ENCODE measurements around the gene MINDY4. TPM values are rescaled to one million over a fixed set of nuclear protein-coding genes. Genes with fewer than 3 reads are reported as not detected.

MINDY4 gene
- total RNA-seq, 1 donor from 2014 or later, result 4.1 TPM

DNA sequence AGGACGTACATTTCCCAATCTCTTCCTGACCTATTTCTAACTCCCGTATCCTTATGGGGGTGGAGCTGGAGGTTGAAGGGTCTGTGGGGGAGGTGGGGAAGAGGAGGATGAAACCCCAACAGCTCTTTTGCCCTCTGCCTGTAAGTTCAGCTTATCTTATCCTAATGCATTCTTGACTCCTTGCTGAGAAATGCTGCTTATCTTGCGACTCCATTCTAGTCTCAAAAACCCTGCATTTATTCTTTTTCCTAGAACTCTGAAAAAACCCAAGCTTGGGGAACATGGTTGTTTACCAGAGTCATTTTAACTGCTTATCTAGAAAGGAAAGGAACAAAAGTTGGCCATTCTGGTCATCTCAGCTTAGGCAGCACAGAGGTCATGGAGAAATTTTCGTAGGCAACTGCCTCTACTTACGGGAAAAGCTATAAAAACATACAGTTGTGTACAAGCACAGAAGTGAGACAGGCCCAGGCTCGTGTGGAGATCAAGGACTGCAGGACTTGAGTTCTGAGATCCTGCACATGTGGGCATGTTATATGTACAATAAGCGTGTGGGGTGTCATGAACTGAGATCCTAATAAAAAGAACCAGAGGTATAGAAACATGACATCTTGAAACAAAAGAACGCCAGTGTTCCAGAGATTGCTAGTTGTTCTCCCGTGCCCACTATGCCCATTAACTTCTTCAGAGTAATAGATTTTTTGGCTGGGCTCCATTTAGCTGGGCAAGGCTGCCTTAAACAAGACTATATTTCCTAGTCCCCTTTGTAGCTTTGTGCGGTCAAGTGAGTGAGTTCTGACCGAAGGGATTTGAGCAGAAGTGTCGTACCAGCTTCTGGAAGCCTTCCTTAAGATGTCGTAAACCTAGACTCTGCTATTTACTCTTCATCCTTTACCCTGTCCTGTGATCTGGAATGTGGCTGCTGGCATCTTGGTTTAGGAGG, 9.7 kb upstream of the MINDY4 start:
- Mint-ChIP-seq H3K27ac (ENCODE audit: unreplicated experiment) (no peak overlapping the region), H3K4me3 (ENCODE audit: unreplicated experiment) (no peak overlapping the region), H3K9me3 (ENCODE audit: unreplicated experiment) (peaks cover 10% of the 10 kb centered on the region), H3K36me3 (ENCODE audit: low read depth, unreplicated experiment) (no peaks in the 10 kb centered on the region), H3K4me1 (ENCODE audit: low read depth, unreplicated experiment) (peaks cover 4% of the 10 kb centered on the region), H3K27me3 (ENCODE audit: low read depth, unreplicated experiment) (peaks cover 27% of the 10 kb centered on the region)
- Histone ChIP-seq H3K36me3 (ENCODE audit: insufficient read depth, low read length) (no peaks in the 10 kb centered on the region), H4K20me1 (ENCODE audit: insufficient read depth, low read length) (no peaks in the 10 kb centered on the region), H3K9me3 (ENCODE audit: insufficient read depth, low read depth, low read length) (no peaks in the 10 kb centered on the region), H3K79me2 (ENCODE audit: insufficient read depth, low read length) (no peaks in the 10 kb centered on the region), H3K4me3 (ENCODE audit: insufficient read depth, low read depth, low read length) (no peak overlapping the region), H3K27me3 (ENCODE audit: insufficient read depth, low read length) (peaks cover 6% of the 10 kb centered on the region), H3K9ac (ENCODE audit: low read length) (no peak overlapping the region), H3K27ac (ENCODE audit: low read depth, low read length) (no peak overlapping the region), H3K4me1 (ENCODE audit: insufficient read depth, low read length) (no peaks in the 10 kb centered on the region), H2AFZ (ENCODE audit: low read depth, low read length) (no peak overlapping the region), H3K4me2 (ENCODE audit: low read length) (no peak overlapping the region)
- FAIRE-seq, result no peak
- DNase-seq (ENCODE audit: low read depth), result peak; percentile 16
- TF ChIP-seq, protein P1, sequence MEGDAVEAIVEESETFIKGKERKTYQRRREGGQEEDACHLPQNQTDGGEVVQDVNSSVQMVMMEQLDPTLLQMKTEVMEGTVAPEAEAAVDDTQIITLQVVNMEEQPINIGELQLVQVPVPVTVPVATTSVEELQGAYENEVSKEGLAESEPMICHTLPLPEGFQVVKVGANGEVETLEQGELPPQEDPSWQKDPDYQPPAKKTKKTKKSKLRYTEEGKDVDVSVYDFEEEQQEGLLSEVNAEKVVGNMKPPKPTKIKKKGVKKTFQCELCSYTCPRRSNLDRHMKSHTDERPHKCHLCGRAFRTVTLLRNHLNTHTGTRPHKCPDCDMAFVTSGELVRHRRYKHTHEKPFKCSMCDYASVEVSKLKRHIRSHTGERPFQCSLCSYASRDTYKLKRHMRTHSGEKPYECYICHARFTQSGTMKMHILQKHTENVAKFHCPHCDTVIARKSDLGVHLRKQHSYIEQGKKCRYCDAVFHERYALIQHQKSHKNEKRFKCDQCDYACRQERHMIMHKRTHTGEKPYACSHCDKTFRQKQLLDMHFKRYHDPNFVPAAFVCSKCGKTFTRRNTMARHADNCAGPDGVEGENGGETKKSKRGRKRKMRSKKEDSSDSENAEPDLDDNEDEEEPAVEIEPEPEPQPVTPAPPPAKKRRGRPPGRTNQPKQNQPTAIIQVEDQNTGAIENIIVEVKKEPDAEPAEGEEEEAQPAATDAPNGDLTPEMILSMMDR (IDR thresholded peaks at IDR 0.05; ENCODE audit: insufficient read depth, low read depth, low read length), result no peak
- no peak for TF ChIP-seq EZH2 (IDR thresholded peaks at IDR 0.05; ENCODE audit: insufficient read depth, low read length)

- Histone ChIP-seq H3K4me1 (ENCODE audit: insufficient read depth, low read length) (no peaks in the 10 kb centered on the region), H3K9me3 (ENCODE audit: insufficient read depth, low read depth, low read length) (no peaks in the 10 kb centered on the region), H3K4me3 (ENCODE audit: insufficient read depth, low read depth, low read length) (no peak overlapping the region), H2AFZ (ENCODE audit: low read depth, low read length) (no peak overlapping the region), H3K27ac (ENCODE audit: low read depth, low read length) (no peak overlapping the region), H3K36me3 (ENCODE audit: insufficient read depth, low read length) (no peaks in the 10 kb centered on the region), H3K27me3 (ENCODE audit: insufficient read depth, low read length) (peaks cover 6% of the 10 kb centered on the region), H4K20me1 (ENCODE audit: insufficient read depth, low read length) (no peaks in the 10 kb centered on the region), H3K4me2 (ENCODE audit: low read length) (no peak overlapping the region), H3K79me2 (ENCODE audit: insufficient read depth, low read length) (no peaks in the 10 kb centered on the region), H3K9ac (ENCODE audit: low read length) (no peak overlapping the region)
- no peak for TF ChIP-seq EZH2 (IDR thresholded peaks at IDR 0.05; ENCODE audit: insufficient read depth, low read length)
- TF ChIP-seq, protein P1 (IDR thresholded peaks at IDR 0.05; ENCODE audit: insufficient read depth, low read depth, low read length), result no peak
- H3K9me3 Mint-ChIP-seq (ENCODE audit: unreplicated experiment), result peaks cover 8% of the 10 kb centered on the region
- no peak overlapping the region for H3K4me3 Mint-ChIP-seq (ENCODE audit: unreplicated experiment)
- no peaks in the 10 kb centered on the region for H3K36me3 Mint-ChIP-seq (ENCODE audit: low read depth, unreplicated experiment)
- H3K4me1 Mint-ChIP-seq (ENCODE audit: low read depth, unreplicated experiment), result peaks cover 4% of the 10 kb centered on the region
- DNase-seq (ENCODE audit: low read depth) (peak; percentile 60), FAIRE-seq (no peak)
- H3K27me3 Mint-ChIP-seq (ENCODE audit: low read depth, unreplicated experiment), result peaks cover 24% of the 10 kb centered on the region
- no peak overlapping the region for H3K27ac Mint-ChIP-seq (ENCODE audit: unreplicated experiment)
Measured at GRCh38 chr7:30764030-30764975, 6.9 kb upstream of the MINDY4 start.
